GM19395 (cell line): ENCODE results near the gene ALG8.
A peak's percentile ranks its signal among the peaks of the same experiment; 100 is the strongest.
"Not testable (repeated sequence)": the region's sequence is repeated elsewhere in the genome, so short reads cannot be mapped to it uniquely, and the experiment has no call there.

ENCODE experiments used
- ATAC-seq: cut with Tn5 transposase; IDR thresholded peaks from one replicate; pipeline ENCODE4 v1.9.1; 2021; ENCODE audit warnings: mild to moderate bottlenecking, moderate library complexity; ENCODE audit not compliant: unreplicated experiment

Gene ALG8

GRCh38 chr11:78139422-78140391, at the start of gene ALG8:
Gene ALG8, minus strand, starts transcription at chr11:78139626. Its CDS starts 38 bp downstream, at chr11:78139588.
- peak; percentile 90 for ATAC-seq

DNA sequence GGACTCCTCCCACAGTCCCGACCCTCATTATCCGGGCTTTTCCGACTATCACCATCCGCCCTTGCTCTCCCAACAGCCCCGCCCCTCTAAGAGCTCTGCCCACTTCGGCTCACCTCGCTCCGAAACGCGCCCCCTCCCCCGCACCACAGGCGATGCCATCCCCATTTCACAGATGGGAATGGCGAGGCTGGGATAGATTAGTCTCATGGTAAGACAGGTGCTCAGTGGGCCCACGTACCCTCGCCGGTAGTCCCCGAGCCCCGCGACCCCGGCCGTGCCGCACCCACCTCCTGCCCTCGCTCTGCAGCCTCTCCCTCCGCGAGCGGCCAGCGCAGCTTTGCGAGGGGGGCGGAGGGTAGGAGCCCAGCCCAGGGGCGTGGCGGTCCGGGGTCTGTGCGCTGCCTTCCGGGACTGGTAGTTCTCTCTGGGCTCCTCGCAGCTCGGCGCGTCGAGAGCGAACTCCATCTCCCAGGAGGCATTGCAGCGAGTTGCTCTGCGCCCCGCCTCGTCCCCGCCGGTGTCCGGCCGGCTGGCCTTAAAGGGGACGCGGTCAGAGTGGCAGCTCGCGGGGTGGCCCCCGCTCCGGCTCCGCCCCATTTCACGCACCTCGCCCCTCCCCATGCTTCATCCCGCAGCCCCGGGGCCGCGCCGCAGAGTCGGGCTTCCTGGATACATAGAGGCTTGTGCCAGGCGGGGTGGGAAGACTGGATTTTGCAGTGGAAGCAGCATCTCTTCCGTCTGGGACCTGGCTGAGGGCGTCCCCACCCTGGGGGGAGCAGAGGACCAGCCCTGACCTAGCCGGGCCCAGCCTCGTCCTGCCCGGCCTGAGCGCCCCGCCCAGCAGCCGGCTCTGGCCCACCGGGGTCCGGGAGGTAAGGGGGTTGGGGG, 49.1 kb upstream of the ALG8 start, which contains the start of the genes KCTD21 and USP35:
Gene KCTD21, minus strand, starts transcription at position 341 of the 888 bp plus-strand sequence. CDS start 14,072 bp downstream, outside the sequence.
Gene USP35, plus strand, starts transcription at position 634 of the 888 bp plus-strand sequence. CDS start 7,327 bp downstream, outside the sequence.
- peak; percentile 96 for ATAC-seq

DNA sequence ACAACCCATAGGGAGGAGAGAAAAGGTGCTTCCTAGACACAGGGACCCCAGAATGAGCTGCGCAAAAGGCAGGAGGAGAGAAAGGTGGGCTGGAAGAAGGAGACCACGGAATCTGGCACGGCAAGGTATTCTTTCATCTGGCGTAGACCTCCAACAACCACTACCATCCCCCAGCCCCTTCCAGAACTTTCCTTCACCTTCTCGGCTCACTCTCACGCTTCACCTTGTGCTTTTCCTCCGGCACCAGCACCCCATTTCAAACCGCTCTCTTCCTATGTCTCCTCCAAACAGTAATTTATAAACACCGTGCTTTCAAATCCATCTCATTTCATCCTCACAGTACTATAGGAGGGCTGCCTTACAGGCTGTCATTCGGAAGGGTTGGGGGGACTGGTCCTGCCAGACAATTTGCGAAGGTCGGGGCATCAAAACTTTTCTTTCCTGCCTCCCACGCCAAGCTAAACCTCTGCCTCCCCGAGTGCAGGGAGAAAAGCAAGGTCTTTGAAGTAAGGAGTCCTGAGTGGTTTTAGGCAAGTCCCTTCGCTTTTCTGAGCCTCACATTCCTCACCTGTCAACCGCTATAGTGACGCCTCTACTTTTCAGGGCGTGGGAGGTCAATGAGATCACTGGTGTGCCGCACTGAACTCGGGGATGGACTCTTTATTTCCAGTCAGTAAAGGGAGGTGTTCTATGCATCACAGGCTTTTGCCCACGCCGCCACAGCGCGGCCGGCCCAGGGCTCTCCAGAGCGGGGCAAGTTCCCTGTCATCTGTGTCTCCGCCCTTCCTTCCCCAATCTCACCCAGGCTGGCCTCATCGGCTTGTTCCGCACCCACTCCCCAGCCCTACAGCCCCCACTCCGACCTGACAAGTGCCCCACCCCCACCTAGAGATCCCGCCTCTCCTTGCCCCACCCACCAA, 48.2 kb upstream of the ALG8 start:
- ATAC-seq = peak; percentile 22

DNA sequence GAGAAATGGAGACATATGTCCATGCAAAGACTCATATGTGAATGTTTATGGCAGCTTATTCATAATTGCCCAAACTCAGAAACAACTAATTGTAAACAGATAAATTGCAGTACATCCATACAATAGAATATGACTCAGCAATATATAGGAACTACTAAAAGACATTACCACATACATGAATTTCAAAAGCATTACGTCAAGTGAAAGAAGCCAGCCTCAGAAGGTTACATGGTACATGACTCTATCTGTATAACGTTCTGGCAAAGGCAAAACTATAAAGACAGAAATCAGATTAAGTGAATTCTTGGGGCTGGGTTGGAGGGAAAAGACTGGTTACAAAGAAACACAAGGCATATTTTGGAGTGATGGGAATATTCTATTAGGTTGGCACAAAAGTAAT, 41.8 kb upstream of the ALG8 start:
- no peak for ATAC-seq

DNA sequence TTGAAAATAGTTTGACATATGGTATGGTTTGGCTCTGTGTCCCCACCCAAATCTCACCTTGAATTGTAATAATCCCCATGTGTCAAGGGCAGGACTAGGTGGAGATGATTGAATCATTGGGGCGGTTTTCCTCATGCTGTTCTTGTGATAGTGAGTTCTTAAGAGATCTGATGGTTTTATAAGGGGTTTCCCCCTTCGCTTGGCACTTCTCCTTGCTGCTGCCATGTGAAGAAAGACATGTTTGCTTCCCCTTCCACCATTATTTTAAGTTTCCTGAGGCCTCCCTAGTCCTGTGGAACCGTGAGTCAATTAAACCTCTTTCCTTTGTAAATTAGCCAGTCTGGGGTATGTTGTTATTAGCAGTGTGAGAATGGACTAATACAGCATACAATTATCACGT, 41.3 kb upstream of the ALG8 start:
- no peak for ATAC-seq

DNA sequence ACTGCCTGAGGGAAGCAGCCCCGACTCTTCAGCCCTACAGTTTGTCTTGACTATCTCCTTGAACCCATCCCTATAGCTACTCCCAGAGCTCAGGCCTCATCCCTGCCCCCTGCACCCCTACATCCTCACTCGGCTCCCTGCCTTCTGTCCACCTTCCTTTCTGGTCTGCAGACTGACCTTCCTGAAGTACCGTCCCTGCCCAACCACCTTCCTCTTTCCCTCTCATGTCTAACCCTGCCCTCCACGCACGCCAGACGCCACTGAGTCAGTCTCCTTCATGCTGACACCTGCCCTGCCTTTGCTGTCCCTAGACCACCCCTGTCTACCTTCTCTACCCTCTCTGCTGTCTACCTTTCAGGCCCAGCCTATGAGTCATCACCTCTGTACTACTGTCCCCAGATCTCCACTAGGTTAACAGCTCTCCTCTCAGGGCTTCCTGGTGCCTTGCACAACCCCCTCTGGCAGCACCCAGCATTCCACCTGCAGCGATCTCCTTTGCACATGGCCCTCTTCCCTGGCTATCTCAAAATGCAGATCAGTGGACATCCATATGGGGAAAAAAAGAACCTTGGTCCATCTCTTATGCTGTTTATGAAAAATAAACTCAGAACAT, 40.1 kb upstream of the ALG8 start:
- ATAC-seq = no peak

DNA sequence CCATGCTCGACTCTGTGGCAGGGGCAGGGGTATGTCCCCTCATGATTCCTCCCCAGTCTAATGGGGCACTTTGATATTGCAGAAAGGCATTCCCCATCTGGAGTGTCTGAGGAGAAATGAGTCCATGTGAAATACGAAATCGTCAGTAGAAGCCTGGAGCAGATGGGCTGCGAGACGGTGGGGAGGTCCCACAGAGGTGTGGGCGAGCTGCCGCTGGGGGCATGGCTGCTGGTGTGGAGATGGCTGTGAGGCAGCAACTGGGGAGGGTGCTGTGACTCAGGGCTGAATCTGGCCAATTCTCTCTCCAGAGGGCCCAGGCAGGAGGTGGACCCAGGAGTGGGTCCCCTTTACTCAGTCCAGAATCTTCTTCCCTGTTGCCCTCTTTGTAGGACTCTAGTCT, 37.8 kb upstream of the ALG8 start:
- ATAC-seq = no peak

DNA sequence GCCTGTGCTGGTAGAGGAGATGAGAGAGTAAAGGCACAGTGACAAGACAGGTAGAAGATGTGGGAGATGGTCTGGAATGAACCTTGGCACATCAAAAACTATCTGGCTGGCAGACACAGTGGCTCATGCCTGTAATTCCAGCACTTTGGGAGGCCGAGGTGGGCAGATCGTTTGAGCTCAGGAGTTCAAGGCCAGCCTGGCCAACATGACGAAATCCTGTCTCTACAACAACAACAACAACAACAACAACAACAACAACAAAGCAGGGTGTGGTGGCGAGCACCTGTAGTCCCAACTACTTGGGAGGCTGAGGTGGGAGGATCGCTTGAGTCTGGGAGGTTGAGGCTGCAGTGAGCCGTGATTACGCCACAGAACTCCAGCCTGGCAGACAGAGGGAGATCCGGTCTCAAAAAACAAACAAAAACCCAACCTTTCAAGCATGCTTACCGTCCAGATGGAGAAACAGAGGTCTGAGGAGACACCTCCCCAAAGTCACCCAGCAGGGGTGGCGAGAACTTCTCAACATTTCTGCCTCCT, 37.2 kb upstream of the ALG8 start:
- no peak for ATAC-seq

- not testable (repeated sequence) for ATAC-seq
Measured at GRCh38 chr11:78175862-78176261, 36.4 kb upstream of the ALG8 start.

DNA sequence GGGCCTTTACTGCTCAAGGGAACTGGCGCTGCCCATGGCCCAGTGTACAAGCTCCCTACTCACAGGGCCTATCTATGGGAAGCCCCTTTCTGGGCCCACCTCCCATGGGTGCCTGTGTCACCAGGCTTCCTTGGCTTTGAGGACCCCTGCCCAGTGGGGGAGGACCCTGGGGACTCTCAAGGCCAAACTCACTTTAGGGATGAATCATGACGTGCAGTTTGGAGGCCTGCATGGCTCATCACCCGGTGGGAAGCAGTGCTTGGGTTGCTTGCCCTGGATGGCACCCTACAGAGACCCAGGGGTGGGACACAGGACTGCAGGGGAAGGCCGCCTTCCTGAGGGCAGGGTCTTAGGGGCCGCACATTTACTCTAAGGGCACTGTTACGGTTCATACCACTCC, 32.5 kb upstream of the ALG8 start:
- ATAC-seq = no peak

- no peak for ATAC-seq
Measured at GRCh38 chr11:78170874-78171549, 31.6 kb upstream of the ALG8 start.

DNA sequence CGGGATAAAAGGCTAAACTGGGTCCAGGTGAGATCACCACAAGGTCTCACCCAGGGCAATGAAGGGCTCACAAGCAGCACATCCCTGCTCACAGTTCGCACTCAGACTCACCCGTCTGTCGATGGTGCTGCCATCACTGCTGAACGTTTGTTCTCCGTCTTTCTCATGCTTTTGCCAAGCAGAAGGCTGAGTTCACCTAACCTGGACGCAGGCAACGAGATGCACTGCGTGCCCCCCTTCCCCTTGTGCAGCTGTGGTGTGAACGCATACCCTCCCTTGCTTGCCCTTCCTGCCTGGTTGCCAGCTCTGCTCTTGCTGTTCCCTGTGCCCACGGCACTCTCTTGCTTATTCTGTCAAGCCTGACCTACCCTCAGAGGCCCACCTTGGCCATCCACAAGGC, 31.0 kb upstream of the ALG8 start:
- ATAC-seq = no peak

DNA sequence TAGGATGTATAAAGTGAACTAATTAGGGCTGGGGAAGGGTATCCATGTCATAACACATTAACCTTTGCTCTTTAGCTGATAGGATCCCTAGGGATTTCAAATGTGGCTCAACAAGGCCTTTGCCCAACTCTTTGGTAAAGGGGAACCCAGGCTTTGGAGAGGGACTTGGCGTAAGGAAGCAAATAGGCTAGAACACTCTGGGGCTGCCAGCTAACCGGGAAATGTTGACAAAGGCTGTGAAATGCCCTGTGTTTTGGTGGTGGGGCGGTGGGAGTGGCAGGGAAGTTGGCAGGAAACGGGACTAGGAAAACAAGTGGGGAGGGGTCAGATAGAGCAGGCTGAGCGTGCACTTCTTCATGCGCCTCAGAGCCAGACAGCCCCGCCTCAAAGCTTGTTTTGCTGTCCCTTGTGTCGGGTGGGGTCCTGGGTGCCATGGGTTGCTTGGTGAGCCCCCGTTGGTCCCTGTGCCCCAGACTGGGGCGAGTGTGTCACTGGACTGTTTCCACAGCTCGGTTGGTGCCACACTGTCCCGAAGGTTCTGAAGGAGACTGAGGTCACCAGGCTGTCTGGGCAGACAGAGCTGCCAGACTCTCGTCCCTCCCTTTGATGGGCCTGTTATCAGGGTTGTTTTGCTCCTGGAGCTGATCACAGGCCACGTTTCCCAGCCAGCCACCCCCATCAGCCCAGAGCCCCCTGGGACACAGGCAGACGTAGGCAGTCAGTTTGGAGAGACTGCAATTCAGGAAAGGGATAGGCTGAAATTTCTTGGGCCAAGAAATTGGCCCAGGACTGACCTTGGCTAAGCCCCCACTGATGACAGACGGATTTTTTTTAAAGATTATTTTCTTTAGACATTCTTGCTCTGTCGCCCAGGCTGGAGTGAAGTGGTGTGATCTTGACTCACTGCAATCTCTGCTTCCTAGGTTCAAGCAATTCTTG, 29.4 kb upstream of the ALG8 start:
- no peak for ATAC-seq

- ATAC-seq = no peak
Measured at GRCh38 chr11:78166855-78167469, 27.5 kb upstream of the ALG8 start.

- no peak for ATAC-seq
Measured at GRCh38 chr11:78164471-78164870, 25.0 kb upstream of the ALG8 start.

- no peak for ATAC-seq
Measured at GRCh38 chr11:78163828-78164227, 24.4 kb upstream of the ALG8 start.

DNA sequence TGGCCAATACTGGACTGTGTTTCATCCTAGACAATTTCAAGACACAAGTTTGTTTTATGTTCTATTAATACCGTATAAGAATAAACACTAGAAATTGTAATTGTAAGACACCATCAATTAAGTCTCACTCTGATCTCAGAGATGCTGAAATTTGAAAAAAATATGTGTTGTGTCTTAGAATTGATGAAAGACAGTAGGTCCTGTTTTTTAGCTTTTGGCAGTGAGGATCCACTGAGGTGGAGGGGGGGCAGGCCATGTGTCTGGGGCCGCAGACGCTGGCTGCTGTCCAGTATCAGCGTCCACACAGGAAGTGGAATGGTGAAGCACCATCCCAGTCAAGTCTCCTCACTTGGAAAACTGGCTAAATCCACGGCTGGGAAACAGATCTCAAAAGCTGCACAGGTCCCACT, 22.5 kb upstream of the ALG8 start:
- no peak for ATAC-seq
